ENCODE data around the gene PLCB1.

PLCB1 gene

DNA sequence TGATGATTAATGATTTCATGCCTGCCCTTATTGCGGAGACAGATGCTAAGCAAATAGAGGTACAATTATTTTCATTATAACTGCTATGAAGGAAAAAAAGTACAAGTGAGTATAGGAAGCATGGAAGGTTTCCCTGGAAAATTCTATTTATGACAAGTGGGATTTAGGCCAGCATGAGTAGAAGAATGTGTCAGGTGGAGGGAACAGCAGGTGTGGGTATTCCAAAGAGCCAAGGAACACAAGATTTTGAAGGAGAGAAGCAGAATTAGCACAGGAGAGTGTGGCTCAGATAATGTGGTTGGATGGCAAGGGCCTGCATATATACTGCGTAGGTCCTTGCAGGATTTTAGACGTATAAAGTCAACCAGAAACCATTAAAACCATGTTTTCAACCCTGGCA is 11.4 kb downstream of the PLCB1 start:
- no peaks in the 10 kb centered on the region for H3K9me3 Mint-ChIP-seq
- H3K36me3 Mint-ChIP-seq: no peaks in the 10 kb centered on the region
- no peaks in the 10 kb centered on the region for H3K27me3 Mint-ChIP-seq
- H3K27ac Mint-ChIP-seq: no peak overlapping the region
- H3K4me3 Mint-ChIP-seq: no peak overlapping the region
- CTCF ChIA-PET: no interaction called here
- peaks cover 8% of the 10 kb centered on the region for H3K4me1 Mint-ChIP-seq
- DNase-seq: no peak

DNA sequence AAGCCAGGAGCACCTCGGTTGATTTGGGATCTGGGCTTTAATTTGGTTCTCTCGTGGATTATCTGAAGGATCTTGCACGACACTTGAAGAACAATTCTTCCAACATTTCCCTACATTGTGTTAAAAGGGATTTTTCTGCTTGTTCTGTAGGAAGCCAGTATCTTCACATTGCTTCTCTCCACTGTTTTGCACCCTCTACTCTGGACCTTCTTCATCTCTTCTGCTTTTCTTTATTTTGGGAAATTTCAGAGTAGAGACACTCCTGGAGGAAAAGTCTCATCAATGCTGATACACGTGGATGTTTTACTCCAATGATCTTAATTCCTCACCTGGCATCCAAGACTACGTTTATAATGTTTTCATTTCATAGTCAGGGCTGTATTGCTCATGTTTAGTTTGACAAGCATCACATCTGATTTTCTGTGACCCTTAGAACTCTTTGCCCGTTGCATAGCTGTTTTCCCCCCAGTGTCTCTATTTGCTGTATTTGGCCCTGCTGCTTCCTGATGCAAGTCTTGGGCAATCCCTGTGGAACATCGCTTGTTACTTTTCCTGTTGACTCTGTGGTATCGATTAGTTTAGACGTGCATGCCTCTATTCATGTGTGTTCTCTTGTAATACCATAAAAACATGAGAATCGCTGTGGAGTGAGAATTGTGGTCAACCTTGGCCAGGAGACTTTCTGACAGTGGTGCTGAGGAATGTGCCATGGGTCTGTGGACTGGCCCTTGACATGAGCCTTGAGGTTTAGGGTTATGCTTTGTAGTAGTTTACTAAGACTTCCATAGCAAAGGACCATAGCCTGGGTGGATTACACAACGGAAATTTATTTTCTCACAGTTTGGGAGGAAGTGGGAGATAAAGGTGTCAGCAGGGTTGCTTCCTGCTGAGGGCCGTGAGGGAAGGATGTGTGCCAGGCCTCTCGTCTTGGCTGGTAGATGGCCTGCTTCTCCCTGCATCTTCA is 12.5 kb downstream of the PLCB1 start:
- peaks cover 8% of the 10 kb centered on the region for H3K4me1 Mint-ChIP-seq
- no peaks in the 10 kb centered on the region for H3K36me3 Mint-ChIP-seq
- H3K27me3 Mint-ChIP-seq: no peaks in the 10 kb centered on the region
- no peaks in the 10 kb centered on the region for H3K9me3 Mint-ChIP-seq
- H3K27ac Mint-ChIP-seq: no peak overlapping the region
- CTCF ChIA-PET: no interaction called here
- no peak overlapping the region for H3K4me3 Mint-ChIP-seq
- no peak for DNase-seq

DNA sequence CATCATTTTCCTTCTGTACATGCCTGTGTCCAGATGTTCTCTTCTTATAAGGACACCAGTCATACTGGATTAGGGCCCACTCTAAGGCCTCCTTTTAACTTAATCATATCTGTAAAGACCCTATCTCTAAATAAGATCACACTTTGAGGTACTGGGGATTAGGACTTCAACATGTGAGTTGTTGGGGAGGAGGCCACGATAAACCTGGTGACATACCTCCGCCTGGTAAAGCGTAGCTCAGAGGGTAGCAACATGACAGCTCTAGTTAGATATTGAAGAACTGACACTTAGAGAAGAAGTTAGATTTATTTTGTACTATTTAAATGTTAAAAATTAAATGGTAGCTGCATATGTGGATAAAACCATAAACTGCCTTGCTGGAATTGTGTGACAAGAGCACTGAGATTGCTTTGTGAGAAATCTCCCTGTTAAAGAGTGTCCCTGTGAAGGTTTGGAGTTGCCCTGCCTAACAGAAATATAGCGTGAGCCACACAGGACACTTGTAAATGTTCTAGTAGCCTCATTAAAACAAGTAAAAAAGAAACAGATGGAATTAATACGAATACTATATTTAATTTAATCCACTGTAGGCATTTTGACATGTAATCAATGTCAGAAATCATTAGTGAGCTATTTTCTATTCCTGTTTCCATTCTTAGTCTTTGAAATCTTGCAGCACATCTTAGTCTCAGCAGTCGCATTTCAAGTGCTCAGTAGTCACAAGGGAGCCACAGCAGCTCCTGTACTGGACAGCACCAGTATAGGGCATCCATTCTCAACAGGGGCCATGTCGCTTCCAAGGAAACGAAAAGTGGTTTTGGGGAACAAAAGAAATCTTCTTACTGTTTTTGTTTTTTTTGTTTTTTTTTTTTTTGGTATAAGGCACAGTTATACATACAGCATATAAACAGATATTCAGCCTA is 13.4 kb downstream of the PLCB1 start:
- no peak overlapping the region for H3K27ac Mint-ChIP-seq
- no peak overlapping the region for H3K4me3 Mint-ChIP-seq
- H3K27me3 Mint-ChIP-seq: no peaks in the 10 kb centered on the region
- H3K9me3 Mint-ChIP-seq: no peaks in the 10 kb centered on the region
- peaks cover 8% of the 10 kb centered on the region for H3K4me1 Mint-ChIP-seq
- DNase-seq: no peak
- H3K36me3 Mint-ChIP-seq: no peaks in the 10 kb centered on the region
- CTCF ChIA-PET: no interaction called here

DNA sequence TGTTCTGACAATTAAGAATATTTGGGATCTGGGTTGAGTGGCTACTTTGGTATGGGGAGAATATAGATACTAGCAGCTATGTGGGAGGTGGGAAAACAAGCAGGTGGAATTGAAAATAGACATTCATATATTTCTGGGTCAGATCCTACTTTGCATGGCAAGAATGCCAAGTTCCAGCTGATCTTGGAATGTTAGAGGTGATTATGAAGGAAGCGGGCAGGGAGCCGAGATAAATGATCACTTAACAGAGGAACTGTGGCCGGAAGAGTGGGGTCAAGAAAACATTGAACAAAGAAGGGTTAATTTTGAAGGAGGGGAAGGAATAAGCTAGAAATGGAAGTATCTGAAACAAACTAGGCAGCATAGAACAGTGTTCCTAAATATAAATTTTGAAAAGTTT is 15.4 kb downstream of the PLCB1 start:
- DNase-seq: no peak

DNA sequence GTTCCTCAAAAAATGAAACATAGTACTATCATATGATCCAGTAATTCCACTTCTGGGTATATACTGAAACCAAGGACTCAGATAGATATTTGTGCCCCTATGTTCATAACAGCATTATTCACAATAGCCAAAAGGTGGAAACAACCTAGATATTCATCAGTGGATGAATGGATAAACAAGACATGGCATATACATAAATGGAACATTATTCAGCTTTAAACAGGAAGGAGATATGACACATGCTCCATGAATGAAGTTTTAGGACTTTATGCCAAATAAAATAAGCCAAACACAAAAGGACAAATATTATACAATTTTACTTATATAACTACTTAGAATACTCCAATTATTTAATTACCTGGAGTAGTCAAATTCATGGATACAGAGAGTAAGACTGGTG is 16.4 kb downstream of the PLCB1 start:
- Mint-ChIP-seq H3K27me3 (no peaks in the 10 kb centered on the region), H3K9me3 (no peaks in the 10 kb centered on the region), H3K4me1 (peaks cover 14% of the 10 kb centered on the region), H3K27ac (no peak overlapping the region), H3K36me3 (no peaks in the 10 kb centered on the region), H3K4me3 (no peak overlapping the region)
- no peak for DNase-seq
- CTCF ChIA-PET: no interaction called here

More for the DNA sequence above, 15.4 kb downstream of the PLCB1 start:
- no peaks in the 10 kb centered on the region for H3K9me3 Mint-ChIP-seq
- peaks cover 10% of the 10 kb centered on the region for H3K4me1 Mint-ChIP-seq
- H3K4me3 Mint-ChIP-seq: no peak overlapping the region
- H3K27me3 Mint-ChIP-seq: no peaks in the 10 kb centered on the region
- CTCF ChIA-PET: no interaction called here
- no peak overlapping the region for H3K27ac Mint-ChIP-seq
- H3K36me3 Mint-ChIP-seq: no peaks in the 10 kb centered on the region

DNA sequence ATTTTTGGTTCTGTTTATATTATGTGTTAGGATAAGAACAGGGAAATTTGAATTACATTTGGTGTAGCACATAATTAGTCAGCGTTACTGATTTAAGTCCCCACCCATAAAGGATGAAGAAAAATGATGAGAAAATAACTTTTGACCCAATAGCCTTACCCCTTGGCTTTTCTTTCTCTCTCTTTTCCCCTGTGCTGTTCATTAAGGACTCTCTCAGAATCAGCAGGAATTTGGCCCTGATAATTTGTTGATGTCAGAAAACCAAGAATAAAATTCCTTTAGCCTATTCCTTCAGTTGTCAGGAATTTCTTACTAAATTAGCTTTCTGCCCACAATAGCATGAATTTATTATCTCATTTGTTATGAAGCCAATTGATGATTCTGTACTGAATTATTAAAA is 18.5 kb downstream of the PLCB1 start:
- Mint-ChIP-seq H3K27ac (no peak overlapping the region), H3K4me3 (no peak overlapping the region)

DNA sequence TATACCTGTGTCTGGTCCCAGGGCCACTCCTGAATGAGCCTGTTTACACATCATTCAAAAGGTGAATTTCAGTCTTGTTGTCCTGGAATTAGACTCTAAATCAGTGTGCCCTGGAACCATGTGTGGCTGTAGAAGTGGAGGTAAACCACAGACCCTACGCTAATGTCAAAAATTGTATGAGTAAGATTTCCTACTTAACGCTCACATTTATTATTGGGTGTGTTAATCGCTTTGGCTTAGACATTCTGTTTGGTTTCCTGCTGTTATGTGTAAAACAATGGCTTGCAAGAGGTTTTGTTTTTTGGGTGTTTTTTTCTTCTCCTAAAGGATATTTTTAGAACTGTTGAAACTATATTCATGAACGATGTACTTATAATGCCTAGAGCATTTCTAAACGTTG is 19.3 kb downstream of the PLCB1 start:
- no peak for DNase-seq
- CTCF ChIA-PET: no interaction called here
- Mint-ChIP-seq H3K4me1 (peaks cover 14% of the 10 kb centered on the region), H3K27me3 (no peaks in the 10 kb centered on the region), H3K27ac (no peak overlapping the region), H3K9me3 (no peaks in the 10 kb centered on the region), H3K4me3 (no peak overlapping the region), H3K36me3 (no peaks in the 10 kb centered on the region)

More for the DNA sequence above, 18.5 kb downstream of the PLCB1 start:
- H3K36me3 Mint-ChIP-seq: no peaks in the 10 kb centered on the region
- no peak for DNase-seq
- no peaks in the 10 kb centered on the region for H3K27me3 Mint-ChIP-seq
- CTCF ChIA-PET: no interaction called here
- H3K4me1 Mint-ChIP-seq: peaks cover 13% of the 10 kb centered on the region
- no peaks in the 10 kb centered on the region for H3K9me3 Mint-ChIP-seq

DNA sequence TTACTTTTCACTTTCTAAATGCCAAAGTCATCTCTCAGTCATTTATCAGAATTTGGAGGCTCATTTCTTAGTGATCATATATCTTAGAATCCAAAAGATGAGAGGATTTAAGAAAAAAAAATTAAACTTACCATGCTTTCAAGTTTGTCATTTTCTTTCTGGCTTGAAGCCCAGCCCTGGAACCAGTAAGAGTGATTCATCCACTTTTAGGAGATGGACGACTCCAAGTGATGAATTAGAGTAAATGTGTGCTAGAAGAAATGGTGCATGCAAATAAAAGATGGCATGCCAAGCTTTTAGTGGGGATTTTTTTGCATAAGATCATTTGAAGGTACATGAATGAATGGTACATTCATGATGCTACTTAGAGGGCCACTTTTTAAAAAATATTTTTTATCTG is 20.1 kb downstream of the PLCB1 start:
- Mint-ChIP-seq H3K9me3 (no peaks in the 10 kb centered on the region), H3K27ac (no peak overlapping the region), H3K27me3 (no peaks in the 10 kb centered on the region), H3K4me1 (peaks cover 20% of the 10 kb centered on the region), H3K36me3 (no peaks in the 10 kb centered on the region), H3K4me3 (no peak overlapping the region)
- CTCF ChIA-PET: no interaction called here
- DNase-seq: no peak

DNA sequence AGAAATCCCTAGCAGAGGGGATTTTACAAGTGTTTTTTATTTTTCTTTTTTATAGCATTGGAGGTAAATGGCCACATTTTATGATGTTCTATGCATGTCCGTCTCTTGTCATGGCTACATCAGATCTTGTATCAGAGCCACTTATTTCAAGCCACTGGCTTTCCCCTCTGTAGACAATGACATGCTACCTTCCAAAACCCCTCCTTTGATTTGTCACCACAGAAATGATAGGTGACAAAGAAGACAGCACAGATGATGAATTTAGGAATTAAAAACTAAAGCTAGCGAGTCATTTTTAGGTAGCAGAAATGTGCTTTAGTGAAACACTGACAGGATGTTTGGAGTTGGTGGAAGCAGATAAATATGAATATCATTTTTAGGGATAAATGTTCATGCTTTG is 20.8 kb downstream of the PLCB1 start:
- peaks cover 20% of the 10 kb centered on the region for H3K4me1 Mint-ChIP-seq
- no peaks in the 10 kb centered on the region for H3K27me3 Mint-ChIP-seq
- H3K4me3 Mint-ChIP-seq: no peak overlapping the region
- no peak overlapping the region for H3K27ac Mint-ChIP-seq
- no peaks in the 10 kb centered on the region for H3K36me3 Mint-ChIP-seq
- no peak for DNase-seq
- H3K9me3 Mint-ChIP-seq: no peaks in the 10 kb centered on the region
- CTCF ChIA-PET: no interaction called here

DNA sequence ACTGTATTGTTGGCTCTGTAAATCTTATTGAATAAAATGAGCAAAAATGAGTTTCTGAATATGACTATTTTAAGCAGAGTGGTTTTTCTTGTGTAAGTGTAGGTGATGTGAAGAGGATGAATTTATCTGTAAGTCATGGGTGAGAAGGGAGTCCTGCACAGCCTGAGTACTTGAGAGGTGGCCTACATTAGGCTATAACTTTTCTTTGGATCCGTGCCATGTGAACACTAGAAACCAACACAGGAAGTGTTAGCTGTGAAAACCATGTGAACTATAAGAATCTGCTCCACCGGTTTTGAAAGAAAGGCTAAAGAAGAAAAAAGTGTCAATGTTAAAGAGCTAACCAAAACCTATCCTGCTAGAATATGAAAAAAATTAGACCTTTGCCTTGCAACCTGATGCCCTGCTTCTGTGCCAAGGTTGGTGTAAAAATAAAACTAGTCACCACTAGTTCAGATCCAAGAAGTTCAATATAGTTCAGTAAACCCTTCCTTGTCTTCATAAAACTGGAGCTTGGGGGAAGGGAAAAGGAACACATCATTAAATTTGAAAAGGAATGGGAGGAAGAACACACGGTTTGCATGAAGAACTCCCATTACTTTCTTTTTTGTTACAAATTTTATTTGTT is 21.3 kb downstream of the PLCB1 start:
- Mint-ChIP-seq H3K27me3 (no peaks in the 10 kb centered on the region), H3K4me1 (peaks cover 20% of the 10 kb centered on the region), H3K4me3 (no peak overlapping the region), H3K36me3 (no peaks in the 10 kb centered on the region), H3K9me3 (no peaks in the 10 kb centered on the region), H3K27ac (no peak overlapping the region)
- CTCF ChIA-PET: no interaction called here
- DNase-seq: no peak

DNA sequence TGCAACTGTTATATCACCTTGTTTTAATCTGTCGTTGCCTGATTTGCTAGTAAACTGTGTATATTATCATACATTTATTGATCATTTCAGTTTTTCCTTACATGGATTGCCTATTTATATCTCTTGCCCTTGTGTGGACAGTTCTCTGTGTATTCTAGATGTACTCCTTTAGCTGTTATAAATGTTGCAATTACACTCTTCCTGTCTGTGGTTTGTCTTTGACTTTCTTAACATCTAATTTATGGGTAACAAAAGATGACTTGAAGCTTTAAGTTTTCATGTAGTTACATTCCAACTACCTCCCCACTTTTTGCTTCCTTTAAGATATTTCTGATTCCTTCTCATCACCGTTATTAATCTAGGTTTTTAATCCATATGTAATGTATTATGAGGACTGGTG is 22.6 kb downstream of the PLCB1 start:
- Mint-ChIP-seq H3K27me3 (no peaks in the 10 kb centered on the region), H3K36me3 (no peaks in the 10 kb centered on the region), H3K4me1 (peaks cover 20% of the 10 kb centered on the region), H3K9me3 (no peaks in the 10 kb centered on the region), H3K27ac (no peak overlapping the region), H3K4me3 (no peak overlapping the region)
- CTCF ChIA-PET: no interaction called here
- no peak for DNase-seq

DNA sequence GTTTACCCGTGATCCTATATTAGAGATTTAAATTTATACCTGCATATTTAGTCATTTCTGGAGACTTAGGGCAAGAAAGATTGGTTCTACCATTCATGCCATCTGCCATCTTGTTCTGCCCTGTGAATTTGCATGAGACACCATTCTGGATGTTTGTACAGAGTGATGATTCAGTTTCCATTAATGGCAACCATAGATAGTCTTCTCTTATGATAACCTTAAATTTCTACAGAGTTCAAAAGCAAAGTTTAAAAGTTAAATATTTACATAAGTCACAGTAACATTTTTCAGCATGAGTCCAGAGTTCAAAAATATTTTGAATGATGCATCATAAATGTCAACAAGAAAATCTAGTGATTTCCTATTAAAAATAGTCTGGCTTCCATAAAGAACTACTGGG is 23.2 kb downstream of the PLCB1 start:
- Mint-ChIP-seq H3K27ac (no peak overlapping the region), H3K9me3 (peaks cover 4% of the 10 kb centered on the region), H3K27me3 (no peaks in the 10 kb centered on the region), H3K4me1 (peaks cover 20% of the 10 kb centered on the region), H3K4me3 (no peak overlapping the region), H3K36me3 (no peaks in the 10 kb centered on the region)
- CTCF ChIA-PET: no interaction called here
- no peak for DNase-seq

DNA sequence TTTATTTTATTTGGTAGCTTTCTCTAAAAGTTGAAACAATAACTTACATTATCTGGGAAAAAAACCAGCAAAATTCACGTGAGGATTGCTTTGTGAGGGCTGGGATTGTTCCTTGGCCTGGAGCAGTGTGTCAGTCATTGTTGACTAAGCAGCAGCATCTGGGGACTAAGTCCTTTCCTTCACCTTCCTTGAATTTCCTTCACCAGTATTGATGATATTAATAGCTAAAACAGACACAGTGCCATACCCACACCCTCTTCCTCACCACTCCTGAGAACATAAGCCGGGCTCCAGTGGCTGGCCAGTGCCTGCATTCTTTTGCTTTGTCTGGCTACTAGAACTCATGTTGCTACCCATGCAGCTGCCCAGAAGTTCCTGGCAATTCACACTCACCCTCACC is 23.7 kb downstream of the PLCB1 start:
- H3K27ac Mint-ChIP-seq: no peak overlapping the region
- CTCF ChIA-PET: no interaction called here
- DNase-seq: no peak
- H3K27me3 Mint-ChIP-seq: no peaks in the 10 kb centered on the region
- no peaks in the 10 kb centered on the region for H3K36me3 Mint-ChIP-seq
- H3K4me1 Mint-ChIP-seq: peaks cover 20% of the 10 kb centered on the region
- no peak overlapping the region for H3K4me3 Mint-ChIP-seq
- H3K9me3 Mint-ChIP-seq: peaks cover 4% of the 10 kb centered on the region

DNA sequence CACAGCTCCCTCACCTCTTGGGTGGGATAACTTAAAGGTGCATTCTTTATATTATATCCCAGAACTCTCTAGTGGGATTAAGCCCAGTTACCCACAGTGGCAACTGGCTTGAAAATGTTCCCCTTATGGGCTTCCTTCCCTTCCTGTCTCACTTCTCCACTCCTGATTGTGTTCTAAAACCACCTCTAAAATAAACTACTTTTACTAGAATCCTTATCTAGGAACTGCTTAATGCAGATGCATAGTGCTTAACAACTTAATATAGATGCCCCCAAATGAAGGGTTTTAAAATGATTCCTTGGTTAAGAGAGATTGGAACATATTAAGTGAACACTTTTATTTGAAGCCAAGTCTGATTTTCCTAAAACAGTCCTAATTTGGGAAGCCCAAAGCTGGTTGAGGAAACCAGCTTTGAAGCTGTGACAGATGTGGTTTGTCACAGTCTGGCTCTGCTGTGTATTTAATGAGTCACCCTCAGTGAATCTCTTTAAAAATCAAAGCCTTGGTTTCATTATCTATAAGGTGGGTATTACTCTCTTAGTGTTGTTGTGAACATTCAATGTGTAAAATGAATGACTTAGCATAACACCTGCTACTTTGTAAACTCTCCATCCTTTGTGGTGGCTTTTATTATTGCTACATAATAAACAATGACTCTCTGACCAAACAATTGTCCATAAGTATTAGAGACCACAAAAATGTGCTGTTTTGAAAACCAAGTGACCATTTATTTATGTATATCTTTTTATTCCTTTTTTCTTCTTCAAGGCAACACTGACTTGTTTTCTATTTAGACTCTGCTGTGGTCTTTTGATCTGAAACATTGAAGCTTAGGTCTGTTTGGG is 24.4 kb downstream of the PLCB1 start:
- Mint-ChIP-seq H3K4me1 (peaks cover 23% of the 10 kb centered on the region), H3K27me3 (no peaks in the 10 kb centered on the region), H3K4me3 (no peak overlapping the region), H3K27ac (no peak overlapping the region), H3K36me3 (no peaks in the 10 kb centered on the region), H3K9me3 (peaks cover 4% of the 10 kb centered on the region)
- CTCF ChIA-PET: no interaction called here
- no peak for DNase-seq

All from activated naive CD4-positive, alpha-beta T cell treated with anti-CD3 and anti-CD28 coated beads, Interleukin-2, amount 10 ng/mL, durations not matched to agents 7 days and 5 days (primary cell).